GM21619 (cell line): ENCODE results near the gene FGF7.
"Not testable (repeated sequence)": the region's sequence is repeated elsewhere in the genome, so short reads cannot be mapped to it uniquely, and the experiment has no call there.

Experiments used
- ATAC-seq: cut with Tn5 transposase; IDR thresholded peaks from one replicate; pipeline ENCODE4 v1.9.1; 2021; ENCODE audit not compliant: unreplicated experiment

The FGF7 gene

DNA sequence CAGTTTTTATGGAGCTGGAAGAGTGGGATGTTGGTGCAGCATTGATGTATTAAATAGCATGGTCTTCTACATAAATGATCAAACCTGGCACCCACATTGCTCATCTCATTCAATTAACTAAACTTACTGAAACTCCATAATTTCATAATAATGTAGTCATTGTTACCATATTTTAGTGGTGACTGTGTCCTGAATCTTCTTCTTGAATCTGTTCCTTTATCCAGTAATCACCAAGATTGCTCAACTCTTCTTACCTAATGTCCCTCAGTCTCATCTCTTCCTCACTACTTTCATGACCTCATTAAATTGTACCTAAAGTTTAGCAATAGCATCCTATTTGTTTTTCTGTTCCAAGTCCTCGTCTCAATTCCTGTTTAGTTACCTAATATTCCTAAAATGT is 69.8 kb downstream of the FGF7 start:
- ATAC-seq = no peak

GRCh38 chr15:49494842-49495241 is 71.8 kb downstream of the FGF7 start:
- ATAC-seq = no peak

- no peak for ATAC-seq
Observed at GRCh38 chr15:49495993-49496753, 73.1 kb downstream of the FGF7 start.

DNA sequence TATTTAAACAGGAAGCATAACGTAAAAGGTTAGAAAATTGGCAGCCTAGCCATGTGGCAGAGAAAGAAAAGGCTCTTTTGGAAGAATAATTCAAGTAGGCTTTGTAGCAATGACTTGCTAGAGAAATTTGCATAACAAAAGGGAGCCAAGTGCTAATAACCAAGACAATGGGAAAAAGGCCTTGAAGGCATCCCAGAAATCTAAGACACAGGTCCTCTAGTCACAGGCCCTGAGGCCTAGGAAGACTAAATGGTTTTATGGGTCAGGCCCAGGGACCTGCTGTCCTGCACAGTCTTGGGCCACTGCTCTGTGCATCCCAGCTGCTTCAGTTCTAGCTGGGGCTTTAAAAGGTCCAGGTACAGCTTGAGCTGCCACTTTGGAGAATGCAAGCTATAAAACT is 78.5 kb downstream of the FGF7 start:
- no peak for ATAC-seq

DNA sequence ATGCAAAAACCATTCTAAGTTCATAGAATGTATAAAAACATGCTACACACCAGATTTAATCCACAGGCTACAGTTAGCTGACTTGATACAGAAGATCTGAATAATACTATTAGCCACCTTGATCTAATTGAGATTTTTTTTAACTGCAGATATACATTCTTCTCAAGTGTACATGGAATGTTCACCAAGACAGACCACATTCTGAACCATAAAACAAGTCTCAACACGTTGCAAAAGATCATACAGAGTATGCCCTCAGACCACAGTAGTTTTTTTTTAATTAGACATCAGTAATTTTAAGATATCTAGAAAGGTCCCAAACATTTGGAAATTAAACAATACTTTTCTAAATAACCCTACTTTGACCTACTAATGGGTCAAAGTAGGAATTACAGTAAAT is 83.3 kb downstream of the FGF7 start:
- ATAC-seq = no peak

- ATAC-seq = no peak
Observed at GRCh38 chr15:49507261-49507660, 84.2 kb downstream of the FGF7 start.

- ATAC-seq = not testable (repeated sequence)
Observed at GRCh38 chr15:49512739-49513138, 89.7 kb downstream of the FGF7 start.

- ATAC-seq = no peak
Observed at GRCh38 chr15:49521802-49522201, 98.8 kb downstream of the FGF7 start.

DNA sequence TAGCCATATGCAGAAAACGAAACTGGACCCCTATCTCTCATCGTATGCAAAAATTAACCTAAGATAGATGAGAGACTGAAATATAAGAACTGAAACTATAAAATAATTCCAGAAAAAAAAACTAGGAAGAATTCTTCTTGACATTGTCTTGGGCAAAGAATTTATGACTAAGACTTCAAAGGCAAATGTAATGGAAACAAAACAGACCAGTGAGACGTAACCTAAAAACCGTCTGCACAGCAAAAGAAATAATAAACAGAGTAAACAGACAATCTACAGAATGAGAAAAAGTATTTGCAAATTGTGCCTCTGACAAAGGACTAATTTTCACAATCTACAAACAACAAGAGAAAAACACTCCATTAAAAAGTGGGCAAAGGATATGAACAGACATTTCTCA is 105.2 kb downstream of the FGF7 start:
- ATAC-seq = no peak

DNA sequence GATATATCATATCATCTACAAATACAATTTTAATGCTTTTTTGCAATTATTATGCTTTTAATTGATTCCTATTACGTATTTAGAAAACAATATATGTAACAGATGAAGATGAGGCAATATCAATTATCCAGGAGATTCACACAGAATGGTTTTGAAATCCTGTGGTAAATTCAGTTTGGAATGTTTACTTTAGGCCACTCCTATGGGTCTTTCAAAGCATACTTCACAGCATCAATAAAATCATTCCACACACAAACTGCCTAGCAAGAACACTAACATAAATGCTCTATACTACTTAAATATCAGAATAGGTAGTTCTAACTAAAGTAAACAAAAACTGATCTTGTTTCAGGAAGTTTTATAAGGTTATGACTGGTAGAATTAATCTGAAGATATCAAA is 107.0 kb downstream of the FGF7 start:
- no peak for ATAC-seq
